Stimulated activated CD8-positive, alpha-beta memory T cell treated with anti-CD3 and anti-CD28 coated beads, Interleukin-2, amount 100 ng/mL, for 48 hours (primary cell): ENCODE data around the gene AGK.
"Not testable (repeated sequence)": the region's sequence is repeated elsewhere in the genome, so short reads cannot be mapped to it uniquely, and the experiment has no call there.

Experiments
- DNase-seq, 2 donors: peaks; one replicate each; pipeline ENCODE4 v3.0.0-alpha.2; 2020; ENCODE audit warnings: low read depth in 2 of 2

The AGK gene

DNA sequence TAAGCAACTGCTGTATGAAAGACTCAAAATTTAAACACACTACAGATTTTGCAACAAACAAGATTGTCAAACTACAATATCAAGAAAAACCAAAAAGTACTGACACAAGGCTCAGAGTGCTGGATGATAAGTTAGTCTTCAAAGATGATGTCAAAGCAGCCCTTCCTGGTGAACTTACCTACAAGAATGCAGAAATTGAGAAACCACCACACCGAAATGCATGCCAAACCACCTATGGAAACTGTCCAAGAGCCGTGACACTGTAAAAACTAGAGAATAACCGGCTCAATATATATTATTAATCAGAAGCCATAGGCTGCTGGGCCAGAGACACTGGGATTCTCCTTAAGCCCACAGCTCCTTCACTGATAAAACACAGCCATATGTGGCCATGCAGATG is 125.4 kb downstream of the AGK start:
- DNase-seq: no peak

DNA sequence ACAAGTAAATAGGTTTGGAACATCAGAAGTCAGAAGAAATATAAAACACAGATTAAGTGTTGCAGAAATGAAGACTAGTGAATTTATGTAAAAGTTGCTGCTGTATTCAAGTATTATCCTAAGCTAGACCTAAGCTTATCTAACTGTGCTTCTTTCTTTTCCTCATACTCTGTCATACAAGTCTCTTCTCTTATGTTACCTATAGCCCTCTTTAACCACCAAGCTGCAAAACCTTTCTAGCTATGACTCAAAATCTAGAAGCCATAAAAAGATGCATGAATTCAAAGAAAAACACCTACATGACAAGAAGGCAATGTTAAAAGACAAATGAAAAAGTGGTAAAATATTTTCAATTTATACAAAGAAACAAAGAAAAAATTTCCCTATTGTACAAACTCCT is 127.8 kb downstream of the AGK start:
- no peak for DNase-seq

DNA sequence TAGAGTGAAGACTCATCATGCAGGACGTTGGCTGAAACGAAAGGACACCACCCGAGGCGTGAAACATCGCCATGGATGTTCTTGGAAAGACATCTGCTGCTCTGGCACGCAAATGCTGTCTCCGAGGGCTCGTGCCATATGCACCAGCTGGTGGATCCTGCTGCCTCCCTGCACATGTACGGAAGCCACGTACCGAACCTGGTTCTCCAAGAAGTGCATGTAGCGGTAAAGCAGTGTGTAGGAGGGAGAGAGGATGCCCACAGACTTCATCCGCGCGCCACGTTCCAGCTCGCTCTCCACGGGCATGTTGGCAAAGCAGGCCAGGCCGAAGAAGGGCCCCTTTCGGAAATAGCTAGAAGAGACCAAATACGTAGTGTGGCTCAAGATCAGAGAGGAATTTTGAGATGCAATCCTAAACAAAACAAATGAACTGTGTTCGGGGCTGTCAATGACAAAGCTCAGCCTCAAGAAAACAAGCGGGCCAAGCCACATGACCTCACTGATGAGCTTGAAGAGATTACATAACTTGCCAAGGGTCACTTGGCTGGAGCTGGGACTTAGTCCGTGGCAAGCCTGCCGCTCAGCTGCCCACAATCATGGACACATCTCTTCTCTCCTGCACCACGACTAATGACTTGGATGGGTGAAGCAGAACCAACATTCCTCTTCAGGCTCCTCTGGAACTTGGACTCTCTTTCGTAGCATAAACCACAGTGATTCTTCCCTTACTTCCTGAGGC is 134.2 kb downstream of the AGK start:
- no peak for DNase-seq

DNA sequence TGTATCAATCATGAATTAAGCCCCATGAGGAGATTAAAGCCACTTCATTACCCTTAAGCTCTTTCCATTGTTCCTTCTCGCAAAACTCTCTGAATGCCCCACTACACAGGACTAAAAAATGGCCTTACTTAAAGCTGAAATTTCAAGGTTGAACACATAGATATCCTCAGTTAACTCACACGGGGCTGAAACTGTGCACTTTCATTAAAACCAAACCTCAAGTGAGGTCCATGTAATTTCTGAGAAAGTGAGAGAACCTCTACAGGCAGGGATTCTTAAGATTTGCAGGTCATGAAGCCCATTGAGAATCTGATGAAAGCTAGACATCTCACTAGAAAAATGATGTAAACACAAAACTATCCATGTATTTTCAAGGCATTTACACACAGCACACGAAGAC is 134.9 kb downstream of the AGK start:
- no peak for DNase-seq

DNA sequence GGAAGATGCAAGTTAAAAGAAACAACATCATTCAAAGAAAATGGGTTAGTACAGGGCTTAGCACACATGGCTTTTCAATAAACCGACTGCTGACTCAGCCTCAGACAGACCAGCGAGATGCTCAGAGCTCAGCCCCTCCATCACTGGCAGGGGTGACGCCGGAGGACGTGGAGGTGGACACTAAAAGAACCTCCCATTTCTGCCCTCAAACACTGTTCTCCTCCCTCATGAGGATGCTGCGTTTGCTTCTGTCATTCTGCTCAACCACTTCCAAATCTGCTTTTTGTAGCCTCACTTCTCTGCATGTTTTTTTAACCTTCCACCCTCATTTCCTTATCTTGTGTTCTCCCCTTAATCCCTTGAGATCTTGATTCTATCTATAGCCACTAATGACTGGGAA is 135.5 kb downstream of the AGK start:
- no peak for DNase-seq

DNA sequence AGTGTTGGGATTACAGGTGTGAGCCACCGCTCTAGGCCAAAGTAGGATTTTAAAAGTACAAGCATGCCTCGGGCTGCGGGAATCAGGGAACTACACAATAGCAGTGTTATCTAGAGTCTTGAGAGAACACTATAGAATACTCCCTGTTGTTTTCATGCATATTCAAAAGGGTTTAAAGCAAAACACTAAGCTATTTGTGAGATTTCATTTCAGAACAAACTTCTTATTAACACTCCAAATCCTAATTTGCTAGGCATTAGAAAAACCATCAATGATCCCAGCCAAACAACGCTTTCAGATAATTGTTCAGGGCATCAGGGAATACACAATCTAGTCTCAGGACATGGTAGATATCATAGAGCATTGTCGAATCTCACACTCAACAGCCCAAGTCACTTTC is 136.8 kb downstream of the AGK start:
- DNase-seq: no peak

DNA sequence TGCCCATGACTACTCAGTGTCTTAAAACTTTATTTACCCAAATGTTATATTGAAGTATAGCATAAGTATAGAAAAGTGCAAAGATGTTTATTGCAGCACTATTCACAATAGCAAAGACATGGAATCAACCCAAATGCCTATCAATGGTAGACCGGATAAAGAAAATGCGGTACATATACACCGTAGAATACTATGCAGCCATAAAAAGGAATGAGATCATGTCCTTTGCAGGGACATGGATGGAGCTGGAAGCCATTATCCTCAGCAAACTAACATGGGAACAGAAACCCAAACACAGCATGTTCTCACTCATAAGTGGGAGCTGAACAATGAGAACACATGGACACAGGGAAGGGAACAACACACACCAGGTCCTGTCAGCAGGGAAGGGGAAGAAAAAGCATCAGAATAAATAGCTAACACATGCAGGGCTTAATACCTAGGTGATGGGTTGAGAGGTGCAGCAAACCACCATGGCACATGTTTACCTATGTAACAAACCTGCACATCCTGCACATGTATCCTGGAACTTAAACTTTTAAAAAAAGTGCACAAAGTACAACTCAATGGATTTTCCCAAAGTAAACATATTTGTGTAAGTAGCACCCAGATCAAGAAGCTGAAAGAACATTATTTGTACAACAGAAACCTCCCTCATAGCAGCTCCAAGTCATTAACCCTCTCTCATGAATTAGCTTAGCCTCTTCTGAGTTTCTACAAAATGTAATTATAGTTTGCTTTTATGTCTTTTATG is 138.0 kb downstream of the AGK start:
- DNase-seq: not testable (repeated sequence)

DNA sequence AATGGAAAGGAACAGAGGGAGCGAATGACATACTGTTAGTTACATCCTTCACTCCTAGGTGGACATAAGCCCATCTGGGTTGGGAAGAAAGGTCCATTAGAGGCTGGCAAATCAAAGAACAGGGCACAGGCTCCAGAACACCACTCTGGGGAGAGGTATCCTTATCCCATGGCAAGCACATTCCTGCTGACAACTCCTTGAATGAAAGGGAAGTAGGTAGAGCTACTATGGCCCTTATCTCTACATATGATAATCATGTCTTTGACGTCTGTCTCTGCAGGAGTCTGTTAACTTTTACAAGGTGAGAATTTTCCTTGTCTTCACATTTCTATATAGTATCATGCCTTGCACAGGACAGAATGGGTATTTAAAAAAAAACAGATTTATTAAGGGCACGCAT is 140.3 kb downstream of the AGK start:
- DNase-seq: no peak

DNA sequence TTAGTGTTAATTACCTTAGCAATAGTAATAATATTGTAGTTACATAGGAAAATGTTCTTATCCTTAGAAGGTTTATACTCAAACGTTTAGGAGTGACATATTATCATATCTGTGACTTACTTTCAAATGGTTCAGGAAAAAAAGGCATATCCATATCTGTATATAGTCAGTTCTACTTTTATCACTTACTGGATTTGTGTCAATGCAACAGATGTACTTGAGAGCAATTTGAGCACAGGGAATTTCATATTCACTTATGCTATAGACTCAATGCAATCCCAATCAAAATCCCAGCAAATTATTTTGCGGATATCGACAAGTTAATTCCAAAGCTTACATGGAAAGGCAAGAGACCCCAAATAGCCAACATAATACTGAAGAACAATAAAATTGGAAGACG is 140.8 kb downstream of the AGK start:
- no peak for DNase-seq

DNA sequence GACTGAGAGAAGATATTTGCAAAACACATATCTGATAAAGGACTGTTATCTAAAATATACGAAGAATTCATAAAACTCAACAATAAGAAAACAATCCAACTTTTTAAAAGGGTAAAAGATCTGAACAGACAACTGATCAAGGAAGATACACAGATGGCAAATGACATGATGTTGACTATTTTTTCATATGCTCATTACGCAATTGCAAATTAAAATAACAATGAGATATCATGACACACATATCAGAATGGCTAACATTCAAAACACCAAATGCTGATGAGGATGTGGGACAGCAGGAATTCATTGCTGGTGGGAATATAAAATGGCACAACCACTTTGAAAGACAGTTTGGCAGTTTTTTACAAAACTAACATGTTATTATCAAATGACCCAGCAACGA is 141.9 kb downstream of the AGK start:
- DNase-seq: no peak

DNA sequence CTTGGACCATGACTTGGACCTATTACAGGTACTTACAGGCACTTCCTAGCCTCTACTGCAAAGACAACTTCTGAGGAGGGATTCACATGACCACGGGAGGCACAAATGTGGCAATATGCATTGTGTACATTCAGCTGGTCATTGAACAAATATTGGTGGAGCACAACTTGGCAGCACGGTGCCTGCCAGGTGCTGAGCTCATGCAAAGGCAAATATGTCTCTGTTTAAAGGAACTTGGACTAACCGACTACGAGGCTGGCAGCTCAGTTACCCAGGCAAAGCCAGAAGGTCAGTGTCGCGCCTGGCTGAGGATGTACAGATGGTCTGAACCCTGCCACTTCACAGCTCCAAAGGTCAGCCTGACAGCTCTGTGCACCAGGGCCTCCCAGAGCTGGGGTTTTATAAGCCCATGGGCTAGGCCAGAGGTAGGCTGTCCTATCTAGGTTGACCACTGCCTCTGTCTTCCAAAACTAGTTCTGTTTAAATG is 144.6 kb downstream of the AGK start:
- DNase-seq: no peak

DNA sequence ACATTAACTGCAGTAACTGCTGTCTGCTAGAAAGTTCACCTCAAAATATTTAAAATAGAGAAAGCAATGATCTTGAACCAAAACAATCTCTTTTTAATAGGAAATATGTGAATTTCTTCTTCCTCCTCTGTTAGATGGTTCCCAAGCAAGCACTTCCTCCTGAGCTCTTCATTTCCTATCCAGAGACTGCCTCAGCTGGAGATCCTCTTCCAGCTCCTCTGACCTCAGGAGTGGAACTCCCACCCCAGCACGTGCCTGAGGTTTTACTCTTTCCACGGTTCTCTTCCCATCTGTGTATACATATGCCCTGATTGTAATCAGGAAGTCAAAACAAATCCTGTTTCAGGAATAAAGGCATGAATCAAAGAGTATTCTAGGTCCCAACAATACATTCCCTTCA is 145.1 kb downstream of the AGK start:
- DNase-seq: no peak

DNA sequence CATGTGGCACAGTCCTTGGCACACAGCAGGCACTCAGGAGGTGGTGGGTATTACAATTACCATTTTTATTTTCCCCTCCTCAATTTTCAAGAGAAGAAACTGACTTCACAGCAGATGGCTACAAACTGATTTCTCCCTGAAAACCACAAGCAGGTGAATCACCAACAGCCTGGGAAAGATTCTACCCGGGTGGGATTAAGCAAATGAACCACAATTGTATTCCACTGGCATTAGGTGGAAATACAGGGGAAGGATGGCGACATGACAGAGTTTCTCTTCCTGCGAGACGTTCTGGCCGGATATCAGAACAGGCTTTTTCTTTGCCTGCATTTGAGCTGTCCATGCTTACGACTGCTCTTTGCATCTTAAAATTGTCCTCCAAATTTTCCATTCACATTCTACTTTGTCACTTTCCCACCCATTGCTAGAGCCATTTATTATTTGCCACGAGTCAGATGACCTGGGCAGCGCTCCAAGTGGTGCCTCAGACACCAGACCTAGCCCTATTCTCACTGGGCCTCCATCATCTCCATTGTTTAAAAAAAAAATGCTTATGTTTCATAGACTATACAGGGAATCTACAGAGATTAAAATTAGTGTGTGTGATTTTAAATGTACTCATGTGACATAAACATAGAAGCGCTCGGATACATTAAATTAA is 146.1 kb downstream of the AGK start:
- no peak for DNase-seq

DNA sequence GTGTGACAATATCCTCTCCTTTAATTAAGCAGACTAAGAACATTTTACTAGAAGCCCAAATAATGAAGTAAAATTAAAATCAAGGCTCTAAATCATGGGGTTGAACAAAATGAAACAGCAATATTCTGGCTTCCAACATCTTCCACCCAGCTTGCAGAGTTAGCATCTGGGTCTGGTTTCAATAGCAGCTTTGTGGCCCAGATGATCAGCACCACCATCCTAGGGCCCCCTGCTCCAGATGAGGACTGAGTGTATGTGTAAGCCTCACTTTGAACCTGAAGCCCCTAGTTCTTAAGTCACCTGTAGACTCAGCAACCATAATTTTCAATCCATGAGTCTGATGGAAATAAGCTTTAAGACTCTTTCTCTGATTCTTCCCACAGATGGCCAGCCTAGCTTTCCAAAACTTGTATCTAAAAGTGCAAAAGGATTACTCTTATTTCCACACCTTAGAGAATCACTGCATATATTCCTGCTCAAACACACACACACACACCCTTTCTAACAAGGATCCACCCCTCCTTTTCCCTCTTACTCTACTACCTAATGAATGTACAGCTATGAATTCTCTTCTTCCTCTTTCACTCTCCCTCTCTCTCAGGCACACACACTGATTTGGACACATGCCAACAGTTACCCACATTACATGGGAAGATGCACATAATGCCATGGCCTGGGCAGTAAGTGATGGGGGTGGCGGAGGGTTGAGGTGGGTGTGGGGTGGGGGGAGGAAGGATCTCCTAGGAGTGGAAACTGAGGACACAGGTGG is 147.2 kb downstream of the AGK start:
- no peak for DNase-seq

DNA sequence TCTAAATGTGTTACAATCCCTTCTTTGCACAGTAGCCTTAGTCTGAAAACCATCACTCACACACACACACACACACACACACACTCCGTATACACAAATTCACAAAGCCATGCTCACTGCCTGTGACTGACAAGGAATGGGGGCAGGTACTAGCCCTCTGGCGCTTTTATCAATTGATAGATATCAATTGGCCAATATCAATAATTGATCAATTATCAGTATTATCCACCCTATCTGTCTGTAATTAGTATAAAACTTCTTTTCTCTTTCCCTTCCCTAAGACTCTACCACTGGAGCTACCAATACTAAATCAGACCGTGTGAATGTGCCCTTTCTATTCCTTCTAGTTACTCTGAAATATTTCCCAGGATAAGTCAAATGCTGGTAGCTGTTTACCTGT is 148.7 kb downstream of the AGK start:
- no peak for DNase-seq

DNA sequence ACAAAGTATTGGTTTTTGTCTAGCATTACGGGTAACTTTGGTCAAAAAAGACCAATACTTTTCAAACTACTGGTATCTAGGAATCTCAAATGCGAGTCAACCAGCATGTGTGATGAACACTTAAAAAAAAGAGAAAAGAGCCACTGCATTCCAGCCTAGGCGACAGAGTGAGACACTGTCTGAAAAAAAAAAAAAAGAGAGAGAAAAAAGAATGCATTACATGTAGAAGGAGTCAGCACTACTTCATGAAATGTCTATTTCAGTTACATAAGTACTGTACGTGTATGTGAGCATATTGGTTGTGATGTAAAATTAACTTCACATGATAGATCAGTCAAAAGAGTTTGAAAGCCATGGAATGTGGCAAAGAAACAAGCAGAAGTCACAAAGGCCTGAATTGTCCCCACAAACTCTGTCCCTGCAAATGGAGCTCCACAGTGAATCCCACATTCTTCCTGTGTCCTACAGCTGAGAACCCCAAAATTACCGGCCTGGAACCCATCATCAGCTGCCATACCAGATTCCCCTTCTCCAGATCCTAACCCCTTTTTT is 149.2 kb downstream of the AGK start:
- no peak for DNase-seq

DNA sequence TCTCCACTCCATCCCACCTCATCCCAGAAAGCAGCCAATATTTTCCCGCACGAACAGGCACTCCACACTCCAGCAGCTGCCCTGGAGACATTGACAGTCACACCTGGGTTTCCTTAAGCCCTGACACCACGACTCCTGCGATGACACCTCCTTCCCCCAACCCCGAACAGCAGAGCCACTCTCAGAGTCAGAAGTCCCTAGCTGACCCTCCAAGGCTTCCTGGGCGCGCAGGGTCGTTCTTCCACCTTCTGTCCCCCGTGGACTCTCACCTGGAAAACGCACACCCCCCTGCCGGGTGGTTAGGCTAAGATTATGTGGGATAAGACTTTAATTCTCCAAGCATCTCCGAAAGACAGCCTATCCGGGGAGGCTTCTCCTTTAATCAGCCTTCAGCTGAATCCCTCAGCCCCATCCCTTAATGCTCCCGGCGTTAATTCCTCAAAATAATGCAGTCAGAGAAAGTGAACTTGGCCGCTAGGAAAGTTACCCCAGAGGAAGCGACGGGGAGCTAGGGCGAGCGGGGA is 149.7 kb downstream of the AGK start:
- DNase-seq: peak in 1 of 2 donors; percentile 2

DNA sequence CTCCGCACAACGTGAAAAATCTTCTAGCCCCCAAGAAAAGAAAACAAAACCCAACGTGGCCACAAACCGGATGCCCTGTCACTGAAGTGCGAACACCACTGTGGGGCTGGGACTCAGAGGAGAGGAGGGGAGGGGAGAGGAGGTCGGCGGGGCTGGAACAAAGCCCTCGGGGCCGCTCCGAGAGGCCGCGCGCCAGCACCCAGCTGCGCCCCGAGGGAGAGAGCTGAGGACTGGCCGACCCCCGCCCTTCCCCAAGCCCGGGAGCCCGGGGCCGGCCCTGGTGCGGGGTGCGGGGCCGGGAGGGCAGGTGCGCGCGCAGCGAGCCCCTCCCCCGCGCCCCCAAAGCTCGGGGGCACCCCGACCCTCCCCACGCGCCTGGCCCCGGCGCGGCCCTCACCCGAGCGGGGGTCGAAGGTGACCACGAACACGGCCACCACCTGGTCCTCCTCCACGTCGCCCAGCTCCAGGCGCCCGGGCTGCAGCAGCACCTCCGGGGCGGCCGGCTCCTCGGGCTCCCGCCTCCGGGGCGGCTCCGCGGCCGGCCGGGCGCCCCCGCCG is 150.4 kb downstream of the AGK start:
- peak; percentile 48 to 60 for DNase-seq

DNA sequence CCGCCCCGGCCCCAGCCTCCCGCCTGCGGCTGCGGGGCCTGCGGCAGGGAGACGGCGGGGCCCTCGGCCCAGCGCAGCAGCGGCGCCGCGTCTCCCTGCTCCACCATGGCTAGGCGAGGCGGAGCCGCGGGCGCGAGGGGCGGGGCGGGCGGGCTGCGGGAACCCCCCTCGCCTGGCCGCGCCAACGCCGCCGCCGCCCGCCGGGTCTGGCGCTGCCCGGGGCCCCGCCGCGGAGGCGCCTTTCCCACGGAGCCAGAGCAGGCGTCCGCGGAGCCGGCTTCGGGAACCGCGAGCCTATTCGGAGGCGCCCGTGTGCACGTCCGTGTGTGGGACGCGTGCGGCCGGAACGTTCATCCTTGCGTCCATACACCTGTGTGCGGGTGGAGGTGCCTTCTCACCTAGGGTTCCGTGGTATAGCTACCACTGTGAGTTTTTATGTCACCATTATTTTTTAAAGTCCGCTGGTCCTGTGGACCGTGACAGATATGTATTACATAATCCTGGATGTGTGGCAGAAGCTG is 150.9 kb downstream of the AGK start, which contains the start of gene DENND11:
DENND11 (minus strand) TSS at position 120 of the 521 bp plus-strand sequence; CDS start at position 107, 13 bp downstream.
- peak; percentile 23 to 37 for DNase-seq

DNA sequence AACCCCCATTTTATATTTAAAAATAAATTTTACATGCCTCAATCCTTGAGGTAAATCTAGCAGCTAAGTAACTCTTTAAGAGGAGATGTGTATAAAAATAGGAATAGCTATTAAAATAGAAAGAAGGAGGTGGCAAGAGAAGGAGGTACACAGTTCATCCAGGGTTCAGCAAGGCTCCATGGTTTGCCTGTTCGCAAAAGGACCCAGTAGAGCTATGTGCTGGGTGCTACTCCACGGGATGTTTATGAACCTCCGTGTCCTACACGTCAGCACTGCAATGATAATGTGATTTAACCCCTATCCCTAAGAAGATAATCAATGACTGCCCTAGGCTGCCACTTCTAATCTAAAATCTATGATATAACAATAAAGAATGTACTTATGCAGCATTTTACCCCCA is 151.7 kb downstream of the AGK start:
- DNase-seq: no peak

DNA sequence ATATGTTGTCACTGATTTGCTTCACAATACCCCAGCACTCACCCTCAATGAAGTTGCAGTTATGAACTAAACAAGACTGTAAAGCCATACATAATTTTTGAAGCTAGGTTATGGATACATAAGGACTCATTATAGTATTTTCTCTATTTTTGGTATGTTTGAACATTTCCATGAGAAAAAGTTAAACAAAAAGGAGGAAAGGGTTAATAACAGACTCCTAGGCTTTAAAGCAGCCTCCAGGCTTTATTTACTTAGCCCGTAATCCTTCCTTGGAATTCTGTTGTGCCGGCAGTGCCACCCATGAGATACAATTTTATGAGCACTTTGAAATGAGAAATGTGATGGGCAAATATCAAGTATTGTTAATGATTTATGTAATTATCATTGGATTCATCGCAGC is 152.9 kb downstream of the AGK start:
- no peak for DNase-seq
